HEK293 (cell line): ENCODE results near the gene PHLDA1.

ENCODE experiments used
- MZF1 ChIP-seq: fragments of 450-650 bp; formaldehyde crosslinking; IDR thresholded peaks from 2 replicates; pipeline ENCODE4 v1.5.1; 2017; ENCODE audit warnings: missing biosample characterization, missing genetic modification characterization, borderline replicate concordance
- PBX3 ChIP-seq: sonication (generic); formaldehyde crosslinking; IDR thresholded peaks from 2 replicates; pipeline ENCODE4 v1.8.1; 2022; ENCODE audit warnings: mild to moderate bottlenecking, moderate library complexity, missing genetic modification reagents
- ZBTB7A ChIP-seq: fragments of 450-650 bp; formaldehyde crosslinking; IDR thresholded peaks from 2 replicates; pipeline ENCODE4 v1.5.1; 2016; ENCODE audit warnings: low read depth, missing biosample characterization, missing genetic modification characterization
- ZNF18 ChIP-seq: fragments of 450-650 bp; formaldehyde crosslinking; IDR thresholded peaks from 2 replicates; pipeline ENCODE4 v1.5.1; 2016; ENCODE audit warnings: missing biosample characterization, missing genetic modification characterization
- ZNF335 ChIP-seq: fragments of 450-650 bp; formaldehyde crosslinking; conservative IDR thresholded peaks from 2 replicates; pipeline ENCODE4 v1.5.1; 2016; ENCODE audit warnings: missing biosample characterization, missing genetic modification characterization
- ZNF501 ChIP-seq: fragments of 450-650 bp; formaldehyde crosslinking; IDR thresholded peaks from 2 replicates; pipeline ENCODE4 v1.5.1; 2016; ENCODE audit warnings: missing biosample characterization, missing genetic modification characterization
- ZSCAN4 ChIP-seq: fragments of 450-650 bp; formaldehyde crosslinking; IDR thresholded peaks from 2 replicates; pipeline ENCODE4 v1.5.1; 2017; ENCODE audit warnings: missing biosample characterization, missing genetic modification characterization
- TF ChIP-seq, protein P1 (sequence below): fragments of 450-650 bp; formaldehyde crosslinking; IDR thresholded peaks from 2 replicates; pipeline ENCODE4 v1.5.1; 2016; ENCODE audit warnings: missing biosample characterization, missing genetic modification characterization

- no peak for TF ChIP-seq ZNF335
- TF ChIP-seq PBX3 (CRISPR knock-in tag): no peak
- TF ChIP-seq ZSCAN4 (tag by site-specific recombination): no peak
- TF ChIP-seq ZBTB7A (tag by site-specific recombination): no peak
- TF ChIP-seq, protein P1, sequence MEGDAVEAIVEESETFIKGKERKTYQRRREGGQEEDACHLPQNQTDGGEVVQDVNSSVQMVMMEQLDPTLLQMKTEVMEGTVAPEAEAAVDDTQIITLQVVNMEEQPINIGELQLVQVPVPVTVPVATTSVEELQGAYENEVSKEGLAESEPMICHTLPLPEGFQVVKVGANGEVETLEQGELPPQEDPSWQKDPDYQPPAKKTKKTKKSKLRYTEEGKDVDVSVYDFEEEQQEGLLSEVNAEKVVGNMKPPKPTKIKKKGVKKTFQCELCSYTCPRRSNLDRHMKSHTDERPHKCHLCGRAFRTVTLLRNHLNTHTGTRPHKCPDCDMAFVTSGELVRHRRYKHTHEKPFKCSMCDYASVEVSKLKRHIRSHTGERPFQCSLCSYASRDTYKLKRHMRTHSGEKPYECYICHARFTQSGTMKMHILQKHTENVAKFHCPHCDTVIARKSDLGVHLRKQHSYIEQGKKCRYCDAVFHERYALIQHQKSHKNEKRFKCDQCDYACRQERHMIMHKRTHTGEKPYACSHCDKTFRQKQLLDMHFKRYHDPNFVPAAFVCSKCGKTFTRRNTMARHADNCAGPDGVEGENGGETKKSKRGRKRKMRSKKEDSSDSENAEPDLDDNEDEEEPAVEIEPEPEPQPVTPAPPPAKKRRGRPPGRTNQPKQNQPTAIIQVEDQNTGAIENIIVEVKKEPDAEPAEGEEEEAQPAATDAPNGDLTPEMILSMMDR: no peak
- no peak for TF ChIP-seq ZNF501 (tag by site-specific recombination)
- no peak for TF ChIP-seq ZNF18 (tag by site-specific recombination)
- TF ChIP-seq MZF1 (tag by site-specific recombination): no peak
Observed at GRCh38 chr12:76041406-76041805, 9.8 kb upstream of the PHLDA1 start.
